ENCODE results near the gene C9orf78.

Gene C9orf78

GRCh38 chr9:129835128-129835859 lies at the start of gene C9orf78, which contains the start of gene USP20:
C9orf78 (minus strand) TSS chr9:129835275; CDS start chr9:129835221, 54 bp downstream.
USP20 (plus strand) TSS chr9:129835458; CDS start chr9:129852556, 17,098 bp downstream.
- FAIRE-seq (peak; percentile 58), DNase-seq (ENCODE audit: low spot score) (peak; percentile 99)

GRCh38 chr9:129884220-129885017 lies 49.3 kb upstream of the C9orf78 start:
- peak; percentile 75 for DNase-seq (ENCODE audit: low spot score)
- FAIRE-seq: no peak

- DNase-seq (ENCODE audit: low spot score): no peak
- no peak for FAIRE-seq
Observed at GRCh38 chr9:129881547-129882324, 46.7 kb upstream of the C9orf78 start.

GRCh38 chr9:129880654-129881546 lies 45.8 kb upstream of the C9orf78 start:
- FAIRE-seq (no peak), DNase-seq (ENCODE audit: low spot score) (no peak)

GRCh38 chr9:129879991-129880653 lies 45.0 kb upstream of the C9orf78 start:
- FAIRE-seq: no peak
- DNase-seq (ENCODE audit: low spot score): no peak

GRCh38 chr9:129879103-129879699 lies 44.1 kb upstream of the C9orf78 start:
- FAIRE-seq (no peak), DNase-seq (ENCODE audit: low spot score) (no peak)

GRCh38 chr9:129878291-129878690 lies 43.2 kb upstream of the C9orf78 start:
- no peak for DNase-seq (ENCODE audit: low spot score)
- FAIRE-seq: no peak

GRCh38 chr9:129876815-129877214 lies 41.7 kb upstream of the C9orf78 start:
- FAIRE-seq (no peak), DNase-seq (ENCODE audit: low spot score) (no peak)

- no peak for DNase-seq (ENCODE audit: low spot score)
- no peak for FAIRE-seq
Observed at GRCh38 chr9:129875687-129876395, 40.8 kb upstream of the C9orf78 start.

GRCh38 chr9:129875181-129875611 lies 40.1 kb upstream of the C9orf78 start:
- DNase-seq (ENCODE audit: low spot score) (no peak), FAIRE-seq (no peak)

GRCh38 chr9:129874261-129875101 lies 39.4 kb upstream of the C9orf78 start:
- FAIRE-seq: no peak

GRCh38 chr9:129873563-129874190 lies 38.6 kb upstream of the C9orf78 start:
- no peak for DNase-seq (ENCODE audit: low spot score)
- FAIRE-seq: no peak

More at GRCh38 chr9:129874261-129875101, 39.4 kb upstream of the C9orf78 start:
- no peak for DNase-seq (ENCODE audit: low spot score)

GRCh38 chr9:129871046-129871445 lies 36.0 kb upstream of the C9orf78 start:
- no peak for FAIRE-seq

GRCh38 chr9:129869585-129870501 lies 34.8 kb upstream of the C9orf78 start:
- DNase-seq (ENCODE audit: low spot score) (no peak), FAIRE-seq (no peak)

More at GRCh38 chr9:129871046-129871445, 36.0 kb upstream of the C9orf78 start:
- DNase-seq (ENCODE audit: low spot score): no peak

- FAIRE-seq: no peak
Observed at GRCh38 chr9:129868872-129869486, 33.9 kb upstream of the C9orf78 start.

More at GRCh38 chr9:129868872-129869486, 33.9 kb upstream of the C9orf78 start:
- no peak for DNase-seq (ENCODE audit: low spot score)

Data from urothelium cell line (cell line).